IMR-90 (cell line): ENCODE results near the gene PTGR2. TPM values are rescaled to one million over a fixed set of nuclear protein-coding genes. Genes with fewer than 3 reads are reported as not detected.

Experiments used
- ATAC-seq: fragments of 200-7000 bp; cut with Tn5 transposase; 2 replicates; pipeline ENCODE4 v1.9.1; 2020; ENCODE audit warnings: low read depth, mild to moderate bottlenecking, moderate library complexity
- BruUV-seq: library from RNA; stranded (reverse); fragments of 400-500 nt; replicated peaks from 2 replicates; lab custom pipeline; 2021; lab: Mats Ljungman, UMichigan
- CTCF ChIA-PET: fragments of 300-600 bp; formaldehyde crosslinking; extraction: SDS; loops from one replicate; lab custom pipeline; 2021; ENCODE audit warnings: antibody characterized with exemption; lab: Yijun Ruan, JAX
- POLR2A ChIA-PET: fragments of 300-600 bp; sonication (Branson Sonifier 250); formaldehyde crosslinking; loops from one replicate; lab custom pipeline; 2022; ENCODE audit warnings: antibody characterized with exemption; ENCODE audit not compliant: unreplicated experiment; lab: Charles Lee
- DNase-seq: peaks from one replicate; pipeline ENCODE4 v3.0.0; 2013
- H2AFZ ChIP-seq: replicated peaks from 2 replicates; pipeline ENCODE3; 2013; ENCODE audit warnings: low read length, mild to moderate bottlenecking; ENCODE audit not compliant: poor library complexity
- H2AK5ac ChIP-seq: 2 replicates; pipeline ENCODE4 v1.6.1; 2013; ENCODE audit warnings: low read depth, low read length, inconsistent platforms
- H2AK9ac ChIP-seq: replicated peaks from 2 replicates; pipeline ENCODE3; 2013; ENCODE audit warnings: mild to moderate bottlenecking, low read depth, low read length, moderate library complexity; ENCODE audit not compliant: poor library complexity
- H2BK120ac ChIP-seq: 2 replicates; pipeline ENCODE4 v1.6.1; 2013; ENCODE audit warnings: low read depth, low read length, inconsistent platforms
- H2BK15ac ChIP-seq: 3 replicates; pipeline ENCODE4 v1.6.1; 2013; ENCODE audit warnings: low read depth, low read length, inconsistent platforms
- H2BK20ac ChIP-seq: 2 replicates; pipeline ENCODE4 v1.6.1; 2013; ENCODE audit warnings: low read depth, mild to moderate bottlenecking, inconsistent platforms, low read length, moderate library complexity
- H2BK5ac ChIP-seq: 2 replicates; pipeline ENCODE4 v1.6.1; 2013; ENCODE audit warnings: mild to moderate bottlenecking, low read depth, low read length, inconsistent platforms; ENCODE audit not compliant: poor library complexity, severe bottlenecking
- H3K14ac ChIP-seq: replicated peaks from 2 replicates; pipeline ENCODE4 v1.6.1; 2013; ENCODE audit warnings: low read depth, low read length, inconsistent platforms
- H3K18ac ChIP-seq: 2 replicates; pipeline ENCODE4 v1.6.1; 2013; ENCODE audit warnings: low read depth, low read length, control low read depth
- H3K23ac ChIP-seq: 2 replicates; pipeline ENCODE4 v1.6.1; 2013; ENCODE audit warnings: low read depth, low read length, inconsistent platforms
- H3K27ac ChIP-seq: 2 replicates; pipeline ENCODE4 v1.5.1; 2013; ENCODE audit warnings: mild to moderate bottlenecking, control low read depth, low read length; ENCODE audit not compliant: insufficient read depth
- H3K27me3 ChIP-seq: 2 replicates; pipeline ENCODE4 v1.6.1; 2013; ENCODE audit warnings: low read length; ENCODE audit not compliant: control insufficient read depth, insufficient read depth
- H3K36me3 ChIP-seq: 2 replicates; pipeline ENCODE4 v1.6.1; 2013; ENCODE audit warnings: low read length, mixed read lengths; ENCODE audit not compliant: control insufficient read depth, insufficient read depth
- H3K4ac ChIP-seq: 2 replicates; pipeline ENCODE4 v1.6.1; 2013; ENCODE audit warnings: low read depth, low read length, inconsistent platforms
- H3K4me1 ChIP-seq: 2 replicates; pipeline ENCODE4 v1.6.1; 2013; ENCODE audit warnings: low read length, mixed read lengths; ENCODE audit not compliant: control insufficient read depth, insufficient read depth
- H3K4me2 ChIP-seq: 2 replicates; pipeline ENCODE4 v1.6.1; 2013; ENCODE audit warnings: low read depth, mild to moderate bottlenecking, control low read depth, low read length, moderate library complexity
- H3K4me3 ChIP-seq: 2 replicates; pipeline ENCODE4 v1.5.1; 2013; ENCODE audit warnings: low read depth, mild to moderate bottlenecking, control low read depth, low read length, moderate library complexity; ENCODE audit not compliant: insufficient read depth
- H3K56ac ChIP-seq: 2 replicates; pipeline ENCODE4 v1.6.1; 2013; ENCODE audit warnings: low read length, inconsistent platforms; ENCODE audit not compliant: insufficient read depth; ENCODE audit errors: extremely low read depth
- H3K79me1 ChIP-seq, 2 experiments: 2 replicates each; pipeline ENCODE4 v1.6.1; 2013; ENCODE audit warnings: low read length in 2 of 2, inconsistent platforms in 1 of 2, low read depth in 1 of 2
- H3K9ac ChIP-seq: 2 replicates; pipeline ENCODE4 v1.6.1; 2013; ENCODE audit warnings: low read depth, low read length, control low read depth
- H3K9me1 ChIP-seq: 2 replicates; pipeline ENCODE4 v1.6.1; 2013; ENCODE audit warnings: low read length, inconsistent platforms; ENCODE audit not compliant: insufficient read depth
- H3K9me3 ChIP-seq: 2 replicates; pipeline ENCODE4 v1.6.1; 2013; ENCODE audit warnings: low read length; ENCODE audit not compliant: control insufficient read depth, insufficient read depth
- H4K20me1 ChIP-seq: 2 replicates; pipeline ENCODE4 v1.6.1; 2013; ENCODE audit warnings: low read length, inconsistent platforms; ENCODE audit not compliant: insufficient read depth
- H4K5ac ChIP-seq: 2 replicates; pipeline ENCODE4 v1.6.1; 2013; ENCODE audit warnings: mild to moderate bottlenecking, low read depth, low read length, control low read depth
- H4K8ac ChIP-seq, 2 experiments: 2 replicates each; pipeline ENCODE4 v1.6.1; 2013; ENCODE audit warnings: low read depth in 2 of 2, low read length in 2 of 2, control low read depth in 1 of 2, inconsistent platforms in 1 of 2
- H4K91ac ChIP-seq: 2 replicates; pipeline ENCODE4 v1.6.1; 2013; ENCODE audit warnings: low read depth, low read length, inconsistent platforms; ENCODE audit not compliant: insufficient read depth
- MAZ ChIP-seq: IDR thresholded peaks from 2 replicates; pipeline ENCODE4 v1.6.1; 2012; ENCODE audit warnings: low read depth, mild to moderate bottlenecking, low read length, improper control_type of control experiment, moderate library complexity, borderline replicate concordance
- WGBS, 2 experiments: methylation state at CpG; one replicate each; pipeline versions ENCODE4 v1.1.5 to v1.1.7; 2013; ENCODE audit warnings: missing lambda C conversion rate in 2 of 2; ENCODE audit not compliant: insufficient read length in 1 of 2; ENCODE audit errors: extremely low coverage in 2 of 2; 5-methylcytosine and 5-hydroxymethylcytosine counted together
- dilution Hi-C: fragments of 300-500 bp; cut with HindIII; formaldehyde crosslinking; loops from one replicate; pipeline ENCODE4 v1.14.3; 2018; ENCODE audit warnings: low sequenced_read_pairs; ENCODE audit not compliant: unreplicated experiment
- in situ Hi-C: fragments of 300-500 bp; cut with MboI; formaldehyde crosslinking; loops from 3 replicates; pipeline ENCODE4 v1.14.3; 2019; ENCODE audit warnings: low sequenced_read_pairs, inconsistent platforms, mixed read lengths
- intact Hi-C: fragments of 100-400 bp; cut with micrococcal nuclease; formaldehyde crosslinking; loops from 2 replicates; pipeline ENCODE4 v1.10.0; 2022
- polyA plus RNA-seq, 3 experiments: library from polyadenylated mRNA; depleted of rRNA; stranded (reverse); fragments of >200 nt; gene quantifications; 2 replicates each; pipeline ENCODE4 v1.2.3, GENCODE V29; 2012; ENCODE audit warnings: low replicate concordance in 1 of 3
- total RNA-seq: library from RNA; depleted of rRNA; stranded (reverse); fragments of >200 nt; gene quantifications from 2 replicates; pipeline ENCODE4 v1.2.3, GENCODE V29; 2012

Gene PTGR2
- total and polyA plus RNA-seq, 2 of the 4 experiments (the other 2 are of a cell fraction) = 1.3 to 3.2 TPM

DNA sequence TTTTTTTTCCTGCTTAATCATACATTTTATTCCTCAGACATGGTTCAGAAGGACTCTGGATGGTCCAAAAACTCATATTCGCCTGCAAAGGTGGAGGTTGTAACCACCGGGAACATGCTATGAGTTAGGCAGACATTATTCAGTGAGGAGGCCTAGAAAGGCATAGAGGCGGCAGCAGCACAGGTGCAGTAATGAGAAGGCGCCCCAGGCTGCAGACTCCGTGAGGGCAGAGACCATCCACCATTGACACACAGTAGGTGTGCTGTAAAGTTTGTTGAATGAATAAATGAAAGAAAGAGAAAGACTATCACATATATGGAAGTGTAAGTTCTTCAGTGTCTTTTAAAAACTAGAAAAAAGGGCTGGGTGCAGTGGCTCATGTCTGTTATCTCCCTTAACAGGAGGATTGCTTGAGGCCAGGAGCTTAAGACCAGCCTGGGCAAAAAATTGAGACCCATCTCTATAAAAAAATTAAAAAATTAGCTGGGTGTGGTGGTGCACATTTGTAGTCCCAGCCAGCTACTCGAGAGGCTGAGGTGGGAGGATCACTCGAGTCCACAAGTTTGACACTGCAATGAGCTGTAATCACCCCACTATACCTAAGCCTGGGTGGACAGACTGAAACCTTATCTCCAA, 34.5 kb upstream of the PTGR2 start:
- Histone ChIP-seq H4K20me1 (no peaks in the 10 kb centered on the region), H3K4me3 (no peak overlapping the region), H3K9ac (no peak overlapping the region), H3K23ac (no peak overlapping the region), H2BK120ac (no peak overlapping the region), H2BK15ac (no peak overlapping the region), H3K4me2 (no peak overlapping the region), H2AK9ac (no peak overlapping the region), H3K14ac (no peak overlapping the region), H3K18ac (no peak overlapping the region), H3K79me1 (no peaks in the 10 kb centered on the region), H3K27ac (no peak overlapping the region), H3K56ac (no peak overlapping the region), H2AFZ (no peak overlapping the region), H3K9me1 (no peaks in the 10 kb centered on the region; the same call in 1 of the 2 replicates), H4K91ac (no peak overlapping the region), H3K27me3 (no peaks in the 10 kb centered on the region), H2BK5ac (no peak overlapping the region), H2BK20ac (no peak overlapping the region), H4K8ac (no peak overlapping the region), H4K5ac (no peak overlapping the region), H3K4me1 (no peaks in the 10 kb centered on the region), H2AK5ac (no peak overlapping the region), H3K36me3 (no peaks in the 10 kb centered on the region), H3K9me3 (no peaks in the 10 kb centered on the region), H3K4ac (no peak overlapping the region)
- in situ Hi-C loops = no loop called here
- intact Hi-C loops = no loop called here
- 100% methylated on average over 1 of the region's 7 CpGs; no CpG with 5 or more reads in 1 of the 2 experiments for WGBS, 2 experiments
- DNase-seq = no peak
- ATAC-seq = no peak
- CTCF ChIA-PET = interaction anchor here (0.7 to 0.9 kb wide), 3 partner anchors 9 to 94 kb away, joined by 3 to 4 read pairs (median 4); no protein-coding TSS in a partner anchor
- no peak for TF ChIP-seq MAZ
- POLR2A ChIA-PET = no interaction called here
- no TSS peak for BruUV-seq
- dilution Hi-C loops = no loop called here
